Astrocyte of the cerebellum (primary cell): Measurements from ENCODE around the gene UGGT2.
A peak's percentile ranks its signal among the peaks of the same experiment; 100 is the strongest.
"Not testable (repeated sequence)": the region's sequence is repeated elsewhere in the genome, so short reads cannot be mapped to it uniquely, and the experiment has no call there.

Experiments used
- DNase-seq: peaks from one replicate; pipeline ENCODE4 v3.0.0-alpha.2; 2011; ENCODE audit warnings: low read depth
- H3K4me3 ChIP-seq: 2 replicates; pipeline ENCODE4 v1.5.1; 2011; ENCODE audit warnings: mild to moderate bottlenecking, low read depth, low read length, moderate library complexity
- CTCF ChIP-seq: IDR thresholded peaks from 2 replicates; pipeline ENCODE4 v1.5.1; 2012; ENCODE audit warnings: low read length, low read depth, moderate library complexity, mild to moderate bottlenecking; ENCODE audit errors: missing control alignments
- in situ Hi-C: cut with HindIII; loops from 2 replicates; pipeline ENCODE4 v1.10.0; 2017; ENCODE audit warnings: low sequenced_read_pairs

Gene UGGT2

GRCh38 chr13:95874286-95874685 lies 178.9 kb downstream of the UGGT2 start:
- in situ Hi-C loops, result no loop called here
- no peak for TF ChIP-seq CTCF
- no peak overlapping the region for H3K4me3 ChIP-seq
- DNase-seq, result no peak

GRCh38 chr13:95870421-95870820 lies 182.8 kb downstream of the UGGT2 start:
- TF ChIP-seq CTCF, result no peak
- H3K4me3 ChIP-seq, result no peak overlapping the region
- in situ Hi-C loops, result no loop called here
- DNase-seq, result no peak

- no peak for DNase-seq
- H3K4me3 ChIP-seq, result no peak overlapping the region
- in situ Hi-C loops, result no loop called here
- no peak for TF ChIP-seq CTCF
Measured at GRCh38 chr13:95865080-95865615, 188.1 kb downstream of the UGGT2 start.

GRCh38 chr13:95862408-95862807 lies 190.8 kb downstream of the UGGT2 start:
- no peak overlapping the region for H3K4me3 ChIP-seq
- TF ChIP-seq CTCF, result no peak
- in situ Hi-C loops, result no loop called here
- no peak for DNase-seq

GRCh38 chr13:95861296-95861695 lies 191.9 kb downstream of the UGGT2 start:
- in situ Hi-C loops, result no loop called here
- no peak for DNase-seq
- no peak overlapping the region for H3K4me3 ChIP-seq
- no peak for TF ChIP-seq CTCF

- in situ Hi-C loops, result no loop called here
- peak; percentile 80 for DNase-seq
- H3K4me3 ChIP-seq, result no peak overlapping the region
- no peak for TF ChIP-seq CTCF
Measured at GRCh38 chr13:95858286-95859075, 194.7 kb downstream of the UGGT2 start.

GRCh38 chr13:95845656-95846055 lies 207.5 kb downstream of the UGGT2 start:
- not testable (repeated sequence) for DNase-seq, H3K4me3 ChIP-seq
- in situ Hi-C loops, result loop anchor here (25.0 kb wide), 1 partner anchor 208 kb away; the partner anchor contains the start of gene DZIP1
